Measurements from ENCODE around the gene ZNF438. TPM values are rescaled to one million over a fixed set of nuclear protein-coding genes. Genes with fewer than 3 reads are reported as not detected.
A peak's percentile ranks its signal among the peaks of the same experiment; 100 is the strongest.

The ZNF438 gene
- total and polyA plus RNA-seq, 4 donors: 7.8 to 19.2 (median 10.2) TPM

DNA sequence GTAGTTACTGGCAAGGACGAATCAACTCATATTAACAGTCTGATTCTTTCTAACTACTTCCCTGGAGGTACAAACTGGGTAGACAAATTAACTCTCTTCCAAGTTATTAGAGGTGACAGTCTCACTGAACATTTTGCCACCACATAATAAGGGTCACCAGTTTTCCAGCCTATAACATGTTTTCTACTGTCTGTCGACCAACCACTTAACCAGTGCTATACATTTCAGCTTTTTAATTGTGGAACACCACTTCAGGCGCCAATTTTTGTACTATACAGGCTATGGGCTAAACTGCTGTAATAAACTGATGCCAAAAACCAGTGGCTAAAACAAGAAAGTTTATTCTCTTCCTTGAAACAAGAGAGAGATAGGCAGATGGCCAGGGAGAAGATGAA lies 13.3 kb downstream of the ZNF438 start:
- no peak overlapping the region for H3K9ac ChIP-seq (ENCODE audit: insufficient read depth in 1 of 2, low read length in 2 of 2)
- peak overlapping the region in 1 of 2 donors; percentile 36 for H3K27ac ChIP-seq (ENCODE audit: low read depth in 1 of 2, low read length in 1 of 2)
- TF ChIP-seq, protein P1, sequence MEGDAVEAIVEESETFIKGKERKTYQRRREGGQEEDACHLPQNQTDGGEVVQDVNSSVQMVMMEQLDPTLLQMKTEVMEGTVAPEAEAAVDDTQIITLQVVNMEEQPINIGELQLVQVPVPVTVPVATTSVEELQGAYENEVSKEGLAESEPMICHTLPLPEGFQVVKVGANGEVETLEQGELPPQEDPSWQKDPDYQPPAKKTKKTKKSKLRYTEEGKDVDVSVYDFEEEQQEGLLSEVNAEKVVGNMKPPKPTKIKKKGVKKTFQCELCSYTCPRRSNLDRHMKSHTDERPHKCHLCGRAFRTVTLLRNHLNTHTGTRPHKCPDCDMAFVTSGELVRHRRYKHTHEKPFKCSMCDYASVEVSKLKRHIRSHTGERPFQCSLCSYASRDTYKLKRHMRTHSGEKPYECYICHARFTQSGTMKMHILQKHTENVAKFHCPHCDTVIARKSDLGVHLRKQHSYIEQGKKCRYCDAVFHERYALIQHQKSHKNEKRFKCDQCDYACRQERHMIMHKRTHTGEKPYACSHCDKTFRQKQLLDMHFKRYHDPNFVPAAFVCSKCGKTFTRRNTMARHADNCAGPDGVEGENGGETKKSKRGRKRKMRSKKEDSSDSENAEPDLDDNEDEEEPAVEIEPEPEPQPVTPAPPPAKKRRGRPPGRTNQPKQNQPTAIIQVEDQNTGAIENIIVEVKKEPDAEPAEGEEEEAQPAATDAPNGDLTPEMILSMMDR (IDR thresholded peaks at IDR 0.05; ENCODE audit: control extremely low read depth, extremely low read depth): no peak
- DNase-seq (no peak), ATAC-seq (ENCODE audit: insufficient read depth, low FRiP score) (no peak)
- no peak overlapping the region for H3K4me3 ChIP-seq
- no peaks in the 10 kb centered on the region for H3K36me3 ChIP-seq (ENCODE audit: control insufficient read depth in 4 of 4, insufficient read depth in 4 of 4, low read length in 4 of 4)
- no peaks in the 10 kb centered on the region for H3K27me3 ChIP-seq (ENCODE audit: control insufficient read depth in 3 of 3, insufficient read depth in 3 of 3, low read length in 2 of 3)
- 93 to 94% methylated on average over 3 of the region's 3 CpGs for WGBS, 2 donors
- peaks cover 0 to 26% (median 21%) of the 10 kb centered on the region in 5 donors for H3K4me1 ChIP-seq (ENCODE audit: control insufficient read depth in 5 of 5, insufficient read depth in 5 of 5, low read length in 5 of 5)
- H3K9me3 ChIP-seq (ENCODE audit: control insufficient read depth in 4 of 4, insufficient read depth in 3 of 4, low read length in 3 of 4): no peaks in the 10 kb centered on the region

DNA sequence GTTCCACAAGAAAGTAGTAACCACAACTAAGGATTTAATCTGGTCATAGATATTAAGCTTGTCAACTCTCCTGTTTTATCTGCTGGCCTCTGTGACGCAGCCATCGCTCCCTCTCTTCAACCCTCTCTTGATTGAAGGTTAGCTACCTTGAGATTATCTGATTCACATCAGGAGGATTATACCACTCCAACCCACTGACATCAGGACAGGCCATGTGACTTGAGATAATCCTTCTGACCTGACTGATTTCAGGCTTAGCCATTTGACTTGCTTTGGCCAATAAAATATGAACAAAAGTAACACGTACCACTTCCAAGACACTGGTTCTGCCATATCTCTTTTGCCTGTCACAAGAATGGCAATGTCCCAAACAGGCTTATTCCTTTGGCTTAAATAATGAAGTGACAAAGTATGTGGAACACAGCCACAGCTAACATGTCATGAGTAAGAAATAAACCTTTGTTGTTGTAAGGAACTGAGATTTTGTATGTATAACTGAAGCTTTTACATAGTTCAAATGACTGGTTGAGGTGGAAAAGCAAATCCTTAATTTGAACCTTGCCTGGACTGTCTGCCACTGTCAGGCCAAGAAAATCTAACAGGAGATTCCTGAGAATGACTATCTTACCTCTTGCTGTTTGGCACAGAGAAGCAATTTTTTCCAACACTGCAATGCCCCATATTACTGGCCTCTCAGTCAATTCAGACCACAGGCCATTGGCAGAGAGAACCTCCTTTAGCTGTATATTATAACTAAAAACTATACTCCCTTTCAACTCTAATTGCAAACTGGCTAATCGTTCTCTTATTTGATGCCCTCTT lies 13.9 kb downstream of the ZNF438 start:
- DNase-seq (peak in 2 of 3 donors; percentile 63 to 70), ATAC-seq (ENCODE audit: insufficient read depth, low FRiP score) (no peak)
- Histone ChIP-seq H3K9me3 (ENCODE audit: control insufficient read depth in 4 of 4, insufficient read depth in 3 of 4, low read length in 3 of 4) (no peaks in the 10 kb centered on the region), H3K36me3 (ENCODE audit: control insufficient read depth in 4 of 4, insufficient read depth in 4 of 4, low read length in 4 of 4) (no peaks in the 10 kb centered on the region), H3K4me1 (ENCODE audit: control insufficient read depth in 5 of 5, insufficient read depth in 5 of 5, low read length in 5 of 5) (peaks cover 0 to 26% (median 21%) of the 10 kb centered on the region in 5 donors), H3K27me3 (ENCODE audit: control insufficient read depth in 3 of 3, insufficient read depth in 3 of 3, low read length in 2 of 3) (no peaks in the 10 kb centered on the region), H3K9ac (ENCODE audit: insufficient read depth in 1 of 2, low read length in 2 of 2) (no peak overlapping the region), H3K4me3 (no peak overlapping the region), H3K27ac (ENCODE audit: low read depth in 1 of 2, low read length in 1 of 2) (peak overlapping the region in 1 of 2 donors; percentile 36)
- 87 to 94% methylated on average over 4 of the region's 4 CpGs for WGBS, 2 donors
- TF ChIP-seq, protein P1 (IDR thresholded peaks at IDR 0.05; ENCODE audit: control extremely low read depth, extremely low read depth): no peak

DNA sequence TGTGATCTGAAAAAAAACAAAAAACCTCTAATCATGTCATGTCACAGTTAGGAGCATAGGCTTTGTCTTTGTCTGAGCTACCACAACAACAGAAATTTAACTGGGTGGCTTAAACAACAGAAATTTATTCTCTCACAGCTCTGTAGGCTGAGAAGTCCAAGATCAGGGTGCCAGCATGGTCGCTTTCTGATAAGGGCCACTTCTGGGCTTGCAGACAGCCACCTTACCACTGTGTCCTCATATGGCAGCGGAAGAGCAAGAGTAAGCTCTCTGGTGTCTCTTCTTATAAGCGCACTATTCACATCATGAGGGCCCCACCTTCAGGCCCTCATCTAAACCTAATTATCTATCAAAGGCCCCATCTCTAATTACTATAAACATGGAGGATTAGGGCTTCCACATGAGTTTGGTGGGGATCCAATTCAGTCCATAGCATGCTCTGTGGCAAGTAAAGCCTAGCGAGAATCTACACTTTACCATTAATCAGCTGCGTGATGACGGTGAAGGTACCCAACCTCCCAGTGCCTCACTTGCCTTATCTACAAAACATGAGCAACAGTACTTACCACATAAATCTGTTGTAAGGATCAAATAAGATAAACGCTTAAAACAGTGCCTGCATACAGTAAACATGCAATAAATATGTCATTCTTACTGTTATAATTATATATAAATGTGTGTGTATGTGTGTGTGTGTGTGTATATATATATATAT lies 17.3 kb downstream of the ZNF438 start:
- TF ChIP-seq, protein P1 (IDR thresholded peaks at IDR 0.05; ENCODE audit: control extremely low read depth, extremely low read depth): no peak
- no peak overlapping the region for H3K27ac ChIP-seq (ENCODE audit: low read depth in 1 of 2, low read length in 1 of 2)
- no peak for DNase-seq
- H3K36me3 ChIP-seq (ENCODE audit: control insufficient read depth in 4 of 4, insufficient read depth in 4 of 4, low read length in 4 of 4): no peaks in the 10 kb centered on the region
- peaks cover 3 to 29% (median 18%) of the 10 kb centered on the region in 5 donors for H3K4me1 ChIP-seq (ENCODE audit: control insufficient read depth in 5 of 5, insufficient read depth in 5 of 5, low read length in 5 of 5)
- no peak for ATAC-seq (ENCODE audit: insufficient read depth, low FRiP score)
- 95 to 96% methylated on average over 7 of the region's 7 CpGs for WGBS, 2 donors
- H3K9ac ChIP-seq (ENCODE audit: insufficient read depth in 1 of 2, low read length in 2 of 2): no peak overlapping the region
- no peak overlapping the region for H3K4me3 ChIP-seq
- H3K9me3 ChIP-seq (ENCODE audit: control insufficient read depth in 4 of 4, insufficient read depth in 3 of 4, low read length in 3 of 4): no peaks in the 10 kb centered on the region
- H3K27me3 ChIP-seq (ENCODE audit: control insufficient read depth in 3 of 3, insufficient read depth in 3 of 3, low read length in 2 of 3): no peaks in the 10 kb centered on the region

Data from lung (tissue), 12 donors.